ENCODE data around the gene CBX5.
"Not testable (repeated sequence)": the region's sequence is repeated elsewhere in the genome, so short reads cannot be mapped to it uniquely, and the experiment has no call there.

CBX5 gene

DNA sequence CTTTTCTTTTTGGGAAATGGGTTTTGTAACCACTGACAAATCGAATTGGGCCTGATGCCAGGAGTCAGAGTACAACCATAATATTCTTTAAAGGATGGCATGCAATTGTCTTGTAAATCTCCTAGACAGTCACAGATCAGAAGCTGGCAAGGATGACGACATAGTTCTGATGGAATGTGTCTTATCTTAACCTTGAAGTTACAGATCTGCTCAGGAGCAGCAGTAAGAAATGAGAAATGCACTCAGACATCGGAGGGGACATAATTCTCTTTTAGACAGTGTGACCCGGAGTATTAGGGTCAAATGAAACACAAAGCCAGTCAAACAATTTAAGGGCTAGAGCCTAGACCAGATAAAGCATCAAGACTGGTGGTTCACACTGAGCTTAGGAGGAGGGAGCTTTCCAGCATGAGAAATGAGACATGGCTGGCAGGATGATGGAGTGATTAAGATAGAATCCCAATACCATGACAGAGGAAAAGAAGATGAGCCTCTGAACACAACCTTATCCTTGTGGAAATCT lies 17.5 kb downstream of the CBX5 start:
- DNase-seq: no peak

GRCh38 chr12:54261815-54262402 lies 18.0 kb downstream of the CBX5 start:
- no peak for DNase-seq

DNA sequence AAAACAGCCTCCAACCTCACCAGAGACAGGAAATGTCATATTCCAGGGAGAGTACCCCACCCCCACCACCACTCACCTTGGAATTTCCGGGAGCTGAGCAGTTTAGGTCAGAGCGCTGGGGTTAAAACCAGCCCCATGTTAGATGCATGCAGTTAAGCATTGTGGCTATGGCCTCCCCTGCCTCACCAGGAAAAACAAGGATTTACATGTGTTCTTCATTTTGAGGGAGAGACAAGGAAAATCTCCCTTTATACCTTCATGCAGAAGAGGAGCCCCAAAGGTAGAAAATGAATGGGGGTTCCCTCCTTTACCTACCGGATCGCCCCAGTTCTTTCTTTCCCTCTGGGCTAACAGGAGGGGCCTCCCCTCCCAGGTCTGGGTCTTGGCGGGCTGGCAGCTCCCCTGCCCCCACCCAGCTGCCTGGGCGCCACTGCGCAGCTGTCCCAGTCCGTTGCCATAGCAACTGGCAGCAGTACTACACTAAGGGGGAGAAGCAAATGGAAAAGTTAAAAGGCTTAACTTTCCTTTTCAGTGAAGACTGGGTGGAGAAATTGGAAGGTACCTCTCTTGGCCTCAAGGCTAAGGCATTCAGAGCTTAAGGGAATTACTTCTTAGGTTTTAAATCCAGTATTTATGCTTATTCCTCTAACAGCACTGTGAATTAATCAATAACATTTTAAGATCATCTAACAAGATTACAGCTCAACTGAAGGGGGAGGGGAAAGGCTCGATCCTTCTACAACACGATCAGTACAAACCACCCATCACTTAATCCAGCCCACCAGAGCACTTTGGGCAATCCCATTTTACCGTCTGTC lies 20.5 kb downstream of the CBX5 start:
- no peak for DNase-seq

- DNase-seq: no peak
Observed at GRCh38 chr12:54258201-54258681, 21.7 kb downstream of the CBX5 start.

DNA sequence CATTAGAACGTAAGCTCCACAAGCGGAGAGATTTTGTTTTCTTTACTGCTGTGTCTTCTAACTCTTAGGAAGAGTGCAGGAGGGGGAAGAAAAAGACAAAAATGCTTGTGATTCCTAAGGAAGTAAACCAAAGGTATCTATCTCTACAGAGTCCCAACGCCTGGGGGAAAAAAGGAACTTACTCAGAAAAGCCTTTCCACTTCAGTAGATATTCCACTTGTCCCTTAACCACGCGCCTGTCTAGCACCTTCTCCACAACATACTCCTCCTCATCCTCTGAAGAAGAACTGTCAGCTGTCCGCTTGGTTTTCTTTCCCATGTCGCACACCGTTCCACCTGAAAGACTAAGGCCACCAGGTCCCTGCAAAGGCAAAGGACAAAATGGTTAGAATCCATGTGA lies 22.6 kb downstream of the CBX5 start:
- DNase-seq: no peak

DNA sequence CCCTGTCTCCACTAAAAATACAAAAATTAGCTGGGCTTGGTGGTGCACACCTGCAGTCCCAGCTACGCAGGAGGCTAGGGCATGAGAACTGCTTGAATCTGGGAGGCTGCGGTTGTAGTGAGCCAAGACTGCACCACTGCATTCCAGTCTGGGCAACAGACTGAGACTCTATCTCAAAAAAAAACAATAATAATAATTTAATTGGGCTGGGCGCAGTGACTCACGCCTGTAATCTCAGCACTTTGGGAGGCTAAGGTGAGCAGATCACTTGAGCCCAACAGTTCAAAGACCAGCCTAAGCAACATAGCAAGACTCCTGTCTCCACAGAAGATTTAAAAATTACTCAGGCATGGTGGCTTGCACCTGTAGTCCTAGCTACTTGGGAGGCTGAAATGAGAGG lies 26.7 kb downstream of the CBX5 start:
- no peak for DNase-seq

GRCh38 chr12:54251667-54252284 lies 28.1 kb downstream of the CBX5 start:
- DNase-seq: no peak

- no peak for DNase-seq
Observed at GRCh38 chr12:54249489-54249888, 30.4 kb downstream of the CBX5 start.

- DNase-seq: no peak
Observed at GRCh38 chr12:54246011-54246641, 33.8 kb downstream of the CBX5 start.

- no peak for DNase-seq
Observed at GRCh38 chr12:54240971-54241588, 38.8 kb downstream of the CBX5 start.

DNA sequence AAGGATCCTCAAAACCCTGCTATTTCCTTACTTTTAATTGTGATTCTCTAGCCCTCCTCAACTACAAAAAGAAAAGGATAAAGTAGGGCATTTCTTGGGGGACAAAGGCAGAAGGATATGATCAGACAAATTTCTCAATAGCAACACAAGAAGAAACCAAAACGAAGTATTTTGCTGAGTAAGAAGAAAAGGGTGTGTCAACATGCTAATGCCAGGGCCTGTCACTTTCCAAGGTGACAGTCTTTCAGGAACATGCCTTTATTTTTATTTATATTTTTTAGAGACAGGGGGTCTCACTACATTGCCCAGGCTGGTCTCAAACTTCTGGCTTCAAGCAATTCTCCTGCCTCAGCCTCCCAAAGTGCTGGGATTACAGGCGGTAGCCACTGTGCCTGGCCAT lies 39.8 kb downstream of the CBX5 start:
- no peak for DNase-seq

- no peak for DNase-seq
Observed at GRCh38 chr12:54239620-54240019, 40.3 kb downstream of the CBX5 start.

DNA sequence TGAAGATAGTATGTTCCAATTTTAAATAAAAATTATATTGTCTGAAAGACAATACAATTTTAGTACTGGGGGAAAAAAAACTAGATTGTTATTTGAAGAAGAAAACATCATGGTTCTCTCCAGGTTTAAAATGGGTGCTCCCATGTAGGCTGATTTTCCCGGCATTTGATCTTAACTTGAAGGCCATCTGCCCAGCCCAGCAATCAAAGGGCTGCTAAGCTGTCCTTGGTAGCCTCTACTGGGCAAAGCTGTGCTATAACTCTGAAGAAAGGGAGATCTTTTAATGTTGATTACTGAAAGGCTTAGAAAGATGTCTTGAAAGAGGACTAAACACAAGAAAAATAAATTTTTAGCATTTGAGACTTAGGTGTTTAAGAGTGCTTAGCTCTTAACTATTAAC lies 41.4 kb downstream of the CBX5 start:
- no peak for DNase-seq

- DNase-seq: no peak
Observed at GRCh38 chr12:54232790-54233189, 47.1 kb downstream of the CBX5 start.

DNA sequence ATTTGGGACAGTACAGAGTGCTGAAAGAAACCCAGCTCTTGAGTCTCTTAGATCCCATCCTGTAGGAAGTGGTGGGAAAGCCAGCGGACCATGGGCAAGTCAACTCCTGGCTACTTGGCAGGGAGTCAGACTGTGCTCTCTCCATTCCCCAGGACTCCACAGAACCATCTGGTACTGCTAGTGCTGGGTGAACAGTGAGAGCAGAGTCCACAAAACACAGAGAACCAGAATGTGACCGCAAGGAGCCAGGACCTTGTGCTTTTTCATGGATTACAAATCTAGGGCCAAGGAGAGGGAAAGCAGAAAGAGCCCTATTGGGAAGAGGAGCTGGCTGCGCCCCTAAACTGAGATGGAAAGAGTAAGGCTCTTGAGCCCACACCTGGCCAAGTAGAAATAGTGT lies 48.7 kb downstream of the CBX5 start:
- DNase-seq: not testable (repeated sequence)

DNA sequence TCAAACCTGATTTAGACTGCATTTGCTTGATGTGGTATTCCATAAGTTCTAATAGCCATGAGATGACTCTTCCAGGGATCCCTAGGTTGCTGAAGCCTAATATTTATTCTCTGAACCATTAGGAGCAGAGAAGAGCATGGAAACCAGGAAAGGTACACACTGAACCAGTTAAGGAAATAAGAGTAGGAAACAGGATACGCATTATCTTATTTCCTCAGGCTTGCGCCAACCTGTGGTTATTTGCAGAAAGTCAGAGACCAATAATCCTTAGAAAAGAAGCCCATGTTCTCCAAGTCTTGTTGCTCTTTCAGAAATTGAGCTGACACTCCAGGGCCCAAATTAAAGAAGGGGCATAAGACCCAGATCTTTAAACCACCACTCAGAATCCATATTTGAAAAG lies 49.4 kb downstream of the CBX5 start:
- no peak for DNase-seq

GRCh38 chr12:54229624-54230212 lies 50.2 kb downstream of the CBX5 start:
- DNase-seq: no peak

- DNase-seq: no peak
Observed at GRCh38 chr12:54228471-54228870, 51.5 kb downstream of the CBX5 start.

DNA sequence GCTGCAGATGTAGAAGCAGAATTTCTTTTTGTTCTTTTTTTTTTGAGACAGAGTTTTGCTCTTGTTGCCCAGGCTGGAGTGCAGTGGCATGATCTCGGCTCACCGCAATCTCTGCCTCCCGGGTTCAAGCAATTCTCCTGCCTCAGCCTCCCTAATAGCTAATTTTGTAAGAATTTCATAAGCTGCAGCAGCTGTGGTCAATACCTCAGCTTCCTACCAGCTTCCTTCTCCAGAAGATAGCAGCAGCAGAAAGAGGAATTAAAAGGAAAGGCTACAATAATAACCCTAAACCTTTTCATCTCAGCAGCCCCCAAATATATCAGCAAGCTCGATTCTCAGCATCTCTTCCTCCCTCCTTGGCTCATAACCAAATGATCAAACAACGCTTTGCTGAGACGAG lies 52.0 kb downstream of the CBX5 start:
- DNase-seq: not testable (repeated sequence)

DNA sequence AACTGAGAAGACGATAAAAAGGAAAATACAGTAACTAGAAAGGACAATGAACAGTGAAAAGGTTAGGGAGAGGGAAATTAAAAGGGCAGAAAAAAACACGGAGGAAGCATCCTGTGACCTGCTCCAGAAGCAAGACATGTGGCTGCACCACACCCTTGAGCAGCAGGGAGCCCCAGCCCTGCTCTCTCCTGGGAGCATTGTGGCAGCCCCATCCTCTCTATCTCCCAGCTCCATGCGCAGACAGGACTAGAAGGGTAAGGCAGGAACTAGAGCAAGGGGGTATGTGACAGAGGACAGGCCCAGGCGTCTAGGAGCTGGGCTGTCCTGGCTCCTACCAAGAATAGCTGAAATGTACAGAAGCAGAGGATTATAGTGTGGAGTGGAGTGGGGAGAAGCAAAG lies 52.5 kb downstream of the CBX5 start:
- no peak for DNase-seq

DNA sequence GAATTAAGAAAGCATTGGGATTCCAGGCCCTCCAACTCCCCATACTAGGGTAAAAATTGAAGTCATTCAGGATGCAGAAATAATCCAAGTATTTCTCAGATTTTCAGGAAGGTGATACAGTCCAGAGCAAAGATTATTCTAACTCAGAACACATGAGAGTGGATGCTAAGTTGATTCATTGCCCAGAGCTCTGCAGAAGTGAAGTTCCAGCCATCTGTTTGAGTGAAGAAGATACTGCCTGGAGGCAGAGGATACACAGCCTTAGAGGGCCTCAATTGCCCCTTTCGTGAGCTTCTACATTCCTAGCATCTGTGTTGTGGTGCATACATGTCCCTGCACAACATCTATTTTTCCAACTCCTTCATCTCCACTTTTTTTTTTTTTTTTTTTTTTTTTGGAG lies 54.3 kb downstream of the CBX5 start:
- no peak for DNase-seq

DNA sequence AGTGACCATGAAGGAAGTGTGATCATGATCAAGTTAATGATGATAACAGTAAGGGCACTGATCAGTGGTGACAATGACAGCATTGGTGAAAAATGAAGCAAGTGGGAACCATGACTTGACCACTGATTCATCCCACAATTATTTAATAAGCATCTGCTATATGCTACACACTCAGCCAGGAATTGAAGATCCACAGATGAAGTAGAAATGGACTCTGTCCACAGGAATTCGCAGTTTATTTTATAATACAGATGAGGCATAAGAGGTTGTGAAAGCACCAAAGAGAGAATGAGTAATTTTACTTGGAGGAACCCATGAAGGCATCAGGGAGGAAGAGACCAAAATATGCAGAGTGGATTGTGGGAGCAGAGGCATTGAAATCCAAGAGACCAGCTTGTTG lies 57.3 kb downstream of the CBX5 start:
- no peak for DNase-seq

All from cortex of kidney (tissue), 1 donor.